Skin of body (tissue), 2 donors: Measurements from ENCODE around the gene FLVCR1. TPM values are rescaled to one million over a fixed set of nuclear protein-coding genes. Genes with fewer than 3 reads are reported as not detected.
A peak's percentile ranks its signal among the peaks of the same experiment; 100 is the strongest.
"Not testable (repeated sequence)": the region's sequence is repeated elsewhere in the genome, so short reads cannot be mapped to it uniquely, and the experiment has no call there.

Source experiments
- DNase-seq: peaks from one replicate; lab custom pipeline; 2025; lab: John Stamatoyannopoulos, UW
- total RNA-seq: library from RNA; depleted of rRNA; stranded (reverse); fragments of >200 nt; gene quantifications from one replicate; pipeline ENCODE4 v1.2.3, GENCODE V29; 2014

FLVCR1 gene
- total RNA-seq = 13.4 TPM

DNA sequence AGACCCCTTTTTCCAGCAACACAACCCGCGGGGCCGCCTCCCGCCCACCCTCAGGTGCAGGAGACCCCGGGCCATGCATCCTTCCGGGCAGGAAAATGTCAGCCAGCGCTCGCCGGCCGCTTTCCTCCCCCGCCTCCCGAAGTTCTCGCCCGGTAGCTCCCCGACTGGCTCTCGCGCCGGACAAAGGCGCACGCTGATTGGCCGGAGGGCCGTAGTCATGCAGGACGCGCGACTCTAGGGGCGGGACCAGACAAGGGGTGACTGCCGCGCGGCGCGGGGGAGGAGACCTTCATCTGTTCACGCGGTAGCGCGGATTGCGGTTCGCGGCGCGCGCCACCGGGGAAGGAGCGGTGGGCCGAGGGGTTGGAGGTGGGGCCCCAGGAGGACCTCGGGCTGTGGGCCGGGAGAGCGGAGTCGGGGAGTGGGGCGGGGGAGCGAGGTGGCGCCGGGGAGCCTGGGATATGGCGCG lies at the start of gene FLVCR1:
Gene FLVCR1, plus strand, starts transcription at position 284 of the 469 bp plus-strand sequence. Its CDS starts 178 bp downstream, at position 462.
- peak; percentile 92 for DNase-seq

DNA sequence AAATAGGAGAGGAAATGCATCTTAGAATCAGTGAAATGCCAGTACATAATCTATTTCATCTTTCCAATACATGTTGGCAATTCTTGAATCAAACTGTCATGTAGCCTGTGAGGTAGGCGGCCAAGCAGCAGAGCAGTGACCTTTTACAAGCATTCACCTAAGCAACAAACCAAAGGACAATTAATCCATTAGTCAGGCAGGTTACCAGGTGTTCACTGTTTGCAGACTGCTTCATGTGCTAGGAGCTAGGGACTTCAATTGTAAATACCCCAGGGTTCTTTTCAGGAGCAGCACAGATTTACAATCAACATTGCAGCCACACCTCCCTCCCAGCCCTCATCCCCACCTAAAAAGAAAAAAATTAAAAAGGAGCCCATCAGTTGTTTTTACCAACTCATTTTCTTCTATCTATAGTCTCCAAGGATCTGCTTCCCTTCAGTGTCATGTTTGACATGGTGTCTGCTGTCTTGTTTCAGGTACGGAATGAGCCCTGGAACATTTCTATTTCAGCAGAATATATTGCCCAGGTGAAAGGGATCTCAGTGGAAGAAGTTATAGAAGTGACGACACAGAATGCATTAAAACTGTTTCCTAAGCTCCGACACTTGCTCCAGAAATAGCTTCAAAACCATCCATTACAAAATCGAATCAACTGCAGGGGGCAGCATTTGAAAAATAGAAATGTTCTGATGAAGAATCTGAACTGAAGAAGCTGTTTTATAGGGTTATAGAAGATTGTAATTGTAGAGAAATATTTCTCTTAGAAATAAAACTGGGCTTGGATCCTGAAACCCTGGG lies 43.3 kb upstream of the FLVCR1 start:
- DNase-seq = no peak

DNA sequence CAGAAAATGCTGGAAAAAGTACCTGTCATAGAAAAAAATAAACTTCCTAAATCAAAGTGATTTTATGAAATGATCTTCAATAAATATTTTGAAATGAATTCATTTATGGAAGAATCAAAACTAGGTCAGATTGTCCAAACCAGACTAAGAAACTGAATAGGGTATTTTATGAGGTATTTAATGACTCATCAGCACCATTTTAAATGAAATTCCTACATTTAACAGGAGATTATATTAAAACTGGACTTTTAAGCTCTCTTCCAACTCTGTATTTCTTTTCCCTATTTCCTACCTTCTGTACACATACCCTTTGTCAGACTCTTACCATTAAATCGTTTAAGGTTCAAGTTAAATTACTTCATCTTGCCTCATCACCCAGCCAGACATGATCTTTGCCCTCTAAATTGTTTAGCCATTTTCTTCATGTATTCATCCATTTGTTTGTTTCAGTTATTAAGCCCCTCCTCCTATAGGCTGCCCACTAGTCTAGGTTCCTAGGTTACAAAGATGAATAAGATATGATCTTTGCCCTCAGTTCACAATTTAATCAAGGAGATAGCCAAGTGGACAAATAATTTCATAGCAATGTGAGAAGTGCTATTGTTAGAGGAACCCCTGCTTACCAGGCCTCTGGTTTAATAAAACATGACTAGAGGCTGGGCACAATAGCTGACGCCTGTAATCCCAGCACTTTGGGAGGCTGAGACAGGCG lies 41.4 kb upstream of the FLVCR1 start:
- no peak for DNase-seq

DNA sequence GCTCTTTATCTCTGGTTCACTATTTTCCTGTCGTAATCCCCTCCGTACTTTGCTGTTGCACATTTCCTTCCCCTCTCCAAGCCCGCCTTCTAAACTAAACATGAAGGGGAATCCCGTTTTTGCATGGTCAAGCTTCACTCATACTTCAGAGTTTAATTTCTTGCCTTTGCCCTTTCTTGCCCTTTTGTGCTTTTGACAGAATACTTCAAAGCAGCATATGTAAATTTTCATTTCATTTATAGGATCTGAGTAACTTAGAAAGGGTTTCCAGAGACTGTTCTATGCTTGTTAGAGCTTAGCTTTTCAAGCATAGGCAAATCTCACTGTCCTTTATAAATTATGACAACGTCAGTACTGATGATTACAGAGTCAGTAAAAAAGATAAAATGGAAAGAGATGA lies 38.3 kb upstream of the FLVCR1 start:
- DNase-seq = no peak

DNA sequence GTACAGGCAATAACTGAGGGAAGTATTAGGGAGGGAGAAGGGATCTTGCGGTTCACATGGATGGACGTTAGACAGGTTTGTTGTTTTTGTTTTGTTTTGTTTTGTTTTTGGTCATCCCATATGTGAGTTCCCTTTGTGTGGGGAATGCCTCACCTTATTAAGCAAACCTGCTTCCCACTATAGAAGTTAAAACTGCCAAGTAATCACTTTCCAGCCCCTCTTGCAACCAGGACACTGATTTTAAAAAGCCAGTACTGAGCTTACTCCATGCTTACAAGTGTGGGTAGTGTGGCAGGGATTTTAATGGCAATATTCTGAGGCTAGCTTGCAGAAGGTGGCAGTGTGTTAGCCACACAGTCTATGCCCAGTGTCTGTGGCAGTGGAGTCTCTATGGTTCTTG lies 37.1 kb upstream of the FLVCR1 start:
- no peak for DNase-seq

DNA sequence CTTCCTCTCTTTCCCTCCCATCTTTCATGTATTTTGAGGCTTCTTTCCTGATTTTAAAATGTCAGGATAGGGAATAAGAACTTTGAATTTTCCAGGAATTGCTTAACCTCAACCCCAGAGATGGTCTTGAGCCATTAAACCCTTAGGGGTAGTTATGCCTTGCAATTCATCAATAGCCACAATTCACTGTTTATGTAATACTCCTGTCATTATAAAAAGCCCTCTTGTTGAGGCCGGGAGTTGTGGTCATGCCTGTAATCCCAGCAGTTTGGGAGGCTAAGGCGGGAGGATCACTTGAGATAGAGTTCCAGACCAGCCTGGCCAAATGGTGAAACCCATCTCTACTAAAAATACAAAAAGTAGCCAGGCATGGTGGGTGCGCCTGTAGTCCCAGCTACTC lies 35.1 kb upstream of the FLVCR1 start:
- no peak for DNase-seq

DNA sequence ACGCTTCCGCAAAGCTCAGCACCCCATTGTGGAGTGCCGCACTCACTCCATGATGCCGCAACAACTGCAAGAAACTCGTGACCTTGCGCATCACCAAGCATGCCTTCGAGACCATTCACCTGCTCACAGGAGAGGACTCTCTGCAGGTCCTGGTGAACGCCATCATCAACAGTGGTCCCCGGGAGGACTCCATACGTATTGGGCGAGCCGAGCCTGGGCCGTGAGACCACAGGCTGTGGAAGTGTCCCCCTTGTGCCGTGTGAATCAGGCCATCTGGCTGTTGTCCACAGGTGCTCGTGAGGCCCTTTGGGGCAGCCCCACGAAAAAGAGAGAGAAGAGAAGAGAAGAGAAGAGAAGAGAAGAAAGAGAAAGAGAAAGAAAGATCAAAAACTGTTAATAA lies 33.9 kb upstream of the FLVCR1 start:
- no peak for DNase-seq

DNA sequence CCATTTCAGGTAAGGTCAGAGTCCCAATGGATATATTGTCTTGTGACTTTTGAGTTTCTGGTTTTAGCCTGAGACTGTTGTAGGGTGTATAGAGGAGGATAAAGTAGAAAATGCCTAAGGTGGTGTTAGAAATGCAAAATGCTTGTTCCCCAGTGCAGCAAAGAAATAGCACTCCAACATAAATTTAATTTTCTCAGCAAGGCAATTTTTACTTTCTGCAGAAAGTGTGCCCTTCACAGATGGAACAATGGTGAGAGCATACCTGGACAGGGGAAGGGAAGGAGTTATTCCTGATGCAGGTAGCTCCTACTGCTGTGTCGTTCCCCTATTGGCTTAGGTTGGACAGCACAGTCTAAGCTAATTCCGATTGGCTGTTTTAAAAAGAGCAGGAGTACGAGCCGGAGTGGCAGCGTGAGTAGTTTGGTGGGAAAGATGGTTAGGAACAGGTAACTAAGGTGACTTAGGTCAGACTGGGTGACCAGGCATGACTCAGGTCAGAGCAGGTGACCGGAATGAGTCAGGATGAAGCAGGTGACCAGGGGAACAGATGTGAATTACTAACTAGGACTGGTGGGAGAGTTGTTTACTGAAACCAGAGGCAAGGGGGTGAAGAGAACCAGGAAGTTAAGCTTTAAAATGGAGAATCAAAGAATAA lies 32.1 kb upstream of the FLVCR1 start:
- no peak for DNase-seq

DNA sequence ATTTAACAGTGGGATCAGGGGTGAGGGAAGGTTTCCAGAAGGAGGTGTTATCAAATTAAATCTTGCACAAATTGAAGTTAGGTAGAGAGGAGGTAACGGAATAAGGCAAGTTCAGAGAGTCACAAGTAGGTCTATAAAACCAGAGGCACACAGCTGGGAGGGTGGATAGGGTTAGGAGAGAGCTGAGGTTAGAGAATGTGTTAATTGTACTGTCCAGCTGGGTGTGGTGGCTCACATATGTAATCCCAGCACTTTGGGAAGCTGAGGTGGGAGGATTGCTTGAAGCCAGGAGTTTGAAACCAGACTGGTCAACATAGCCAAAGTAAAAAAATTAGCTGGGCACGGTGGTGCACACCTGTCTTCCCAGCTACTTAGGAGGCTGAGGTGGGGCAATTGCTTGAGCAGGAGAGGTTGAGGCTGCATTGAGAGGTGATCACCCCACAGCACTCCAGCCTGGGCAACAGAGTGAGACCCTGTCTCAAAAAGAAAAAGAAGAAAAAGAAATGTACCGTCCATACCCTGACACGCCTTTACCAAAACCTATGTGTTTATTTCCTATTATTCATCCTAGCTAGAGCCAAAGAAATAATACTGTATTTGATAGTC lies 30.8 kb upstream of the FLVCR1 start:
- no peak for DNase-seq

DNA sequence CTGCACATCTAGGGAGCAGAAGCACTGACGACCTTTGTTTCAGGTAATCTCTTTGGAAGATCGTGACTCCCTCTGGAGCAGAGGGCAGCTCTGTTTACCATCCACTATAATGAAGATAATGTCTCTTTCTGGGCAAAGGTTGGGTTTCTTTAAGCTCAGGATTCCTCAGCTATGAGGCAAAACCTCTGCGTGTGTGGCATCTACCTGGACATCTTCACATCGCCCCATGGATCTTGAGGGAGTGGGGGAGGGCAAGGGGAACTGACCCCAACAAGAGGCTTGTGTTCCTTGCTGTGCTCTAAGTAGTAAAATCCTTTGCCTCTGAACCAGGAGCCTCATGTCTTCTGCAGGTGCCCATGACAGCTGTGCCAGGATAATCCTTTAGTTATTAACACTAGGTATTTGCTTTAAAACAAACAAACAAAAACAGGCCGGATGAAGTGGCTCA lies 30.2 kb upstream of the FLVCR1 start:
- no peak for DNase-seq

DNA sequence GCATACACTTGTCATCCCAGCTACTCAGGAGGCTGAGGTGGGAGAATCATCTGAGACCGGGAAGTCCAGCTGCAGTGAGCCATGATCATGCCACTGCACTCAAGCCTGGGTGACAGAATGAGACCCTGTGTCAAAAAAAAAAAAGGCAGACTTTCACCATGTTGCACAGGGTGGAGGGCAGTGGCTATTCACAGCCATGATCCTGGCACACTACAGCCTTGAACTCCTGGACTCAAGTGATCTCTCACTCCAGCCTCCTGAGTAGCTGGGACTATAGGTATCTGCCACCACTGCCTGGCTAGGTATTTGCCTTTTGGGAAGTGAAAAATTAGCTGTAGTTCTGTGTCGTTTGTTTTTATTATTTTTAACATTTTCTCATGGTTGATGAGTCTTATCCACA lies 29.7 kb upstream of the FLVCR1 start:
- DNase-seq = no peak

DNA sequence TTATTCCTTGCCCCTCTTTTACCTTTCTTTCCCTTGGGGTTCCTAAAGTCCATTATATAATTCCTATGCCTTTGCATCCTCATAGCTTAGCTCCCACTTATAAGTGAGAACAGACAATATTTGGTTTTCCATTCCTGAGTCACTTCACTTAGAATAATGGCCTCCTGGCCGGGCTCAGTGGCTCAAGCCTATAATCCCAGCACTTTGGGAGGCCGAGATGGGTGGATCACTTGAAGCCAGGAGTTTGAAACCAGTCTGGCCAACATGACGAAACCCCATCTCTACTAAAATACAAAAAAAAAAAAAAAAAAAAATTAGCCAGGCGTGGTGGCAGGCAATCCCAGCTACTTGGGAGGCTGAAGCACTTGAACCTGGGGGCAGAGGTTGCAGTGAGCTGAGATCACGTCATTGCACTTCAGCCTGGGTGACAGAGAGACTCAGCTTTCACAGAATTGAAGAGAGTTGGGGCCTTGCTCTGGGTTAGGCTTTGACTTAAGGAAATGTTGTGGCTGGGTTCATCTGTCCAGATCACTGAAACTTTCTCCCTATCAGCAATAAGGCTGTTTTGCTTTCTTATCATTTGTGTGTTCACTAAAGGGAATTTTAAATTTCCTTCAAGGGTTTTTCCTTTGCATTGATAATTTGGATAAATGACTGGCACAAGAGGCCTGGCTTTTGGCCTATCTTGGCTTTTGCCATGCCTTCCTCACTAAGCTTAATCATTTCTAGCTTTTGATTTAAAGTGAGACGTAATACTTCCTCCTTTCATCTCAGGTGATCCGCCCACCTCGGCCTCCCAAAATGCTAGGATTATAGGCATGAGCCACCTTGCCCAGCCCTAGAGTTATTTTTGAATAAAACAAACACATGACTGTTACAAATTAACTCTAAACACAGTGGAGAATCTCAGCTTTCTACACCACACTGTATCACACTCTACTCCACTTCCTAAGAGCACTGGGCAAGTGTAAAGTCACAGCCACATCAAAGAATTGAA lies 24.6 kb upstream of the FLVCR1 start:
- DNase-seq = not testable (repeated sequence)

DNA sequence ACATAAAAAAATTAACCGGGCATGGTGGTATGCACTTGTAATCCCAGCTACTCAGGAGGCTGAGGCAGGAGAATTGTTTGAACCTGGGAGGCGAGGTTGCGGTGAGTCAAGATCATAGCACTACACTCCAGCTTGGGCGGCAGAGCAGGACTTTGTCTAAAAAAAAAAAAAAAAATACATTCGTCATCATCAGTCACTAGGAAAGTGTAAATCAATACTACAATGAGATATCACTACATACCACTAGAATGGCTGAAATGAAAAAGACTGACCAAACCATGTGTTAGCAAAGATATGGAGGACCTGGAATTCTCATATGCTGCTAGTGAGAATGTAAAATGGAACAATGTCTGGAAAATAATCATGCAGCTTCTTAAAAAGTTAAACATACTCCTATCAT lies 19.9 kb upstream of the FLVCR1 start:
- DNase-seq = no peak

DNA sequence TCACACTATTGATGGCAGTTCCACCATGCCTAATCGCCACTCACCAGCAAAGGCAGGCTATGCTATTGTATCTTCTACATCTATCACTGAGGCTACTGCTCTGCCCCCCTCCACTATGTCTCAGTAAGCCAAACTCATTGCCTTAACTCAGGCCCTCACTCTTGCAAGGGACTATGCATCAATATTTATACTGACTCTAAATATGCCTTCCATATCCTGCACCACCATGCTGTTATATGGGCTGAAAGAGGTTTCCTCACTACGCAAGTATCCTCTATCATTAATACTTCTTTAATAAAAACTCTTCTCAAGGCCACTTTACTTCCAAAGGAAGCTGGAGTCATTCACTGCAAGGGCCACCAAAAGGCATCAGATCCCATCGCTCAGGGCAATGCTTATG lies 13.6 kb upstream of the FLVCR1 start:
- DNase-seq = not testable (repeated sequence)

DNA sequence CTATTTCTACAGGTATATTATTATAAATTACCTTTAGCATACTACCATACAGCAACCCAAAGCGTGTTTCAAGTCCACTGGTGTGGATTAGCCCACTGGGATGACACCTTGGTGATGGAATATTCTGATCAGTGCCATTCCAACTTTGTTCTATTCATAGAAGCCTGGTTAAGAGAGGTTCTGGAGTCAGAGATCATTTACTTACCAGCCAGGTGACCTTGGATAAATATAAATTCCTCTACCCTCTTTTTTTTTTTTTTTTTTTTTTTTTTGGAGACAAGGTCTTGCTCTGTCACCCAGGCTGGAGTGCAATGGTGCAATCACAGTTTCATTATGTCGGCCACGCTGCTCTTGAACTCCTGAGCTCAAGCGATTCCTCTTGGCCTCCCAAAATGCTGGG lies 10.5 kb upstream of the FLVCR1 start, which contains the start of gene SPATA45:
Gene SPATA45, minus strand, starts transcription at position 101 of the 400 bp plus-strand sequence. CDS start 11,500 bp downstream, outside the sequence.
- DNase-seq = no peak

DNA sequence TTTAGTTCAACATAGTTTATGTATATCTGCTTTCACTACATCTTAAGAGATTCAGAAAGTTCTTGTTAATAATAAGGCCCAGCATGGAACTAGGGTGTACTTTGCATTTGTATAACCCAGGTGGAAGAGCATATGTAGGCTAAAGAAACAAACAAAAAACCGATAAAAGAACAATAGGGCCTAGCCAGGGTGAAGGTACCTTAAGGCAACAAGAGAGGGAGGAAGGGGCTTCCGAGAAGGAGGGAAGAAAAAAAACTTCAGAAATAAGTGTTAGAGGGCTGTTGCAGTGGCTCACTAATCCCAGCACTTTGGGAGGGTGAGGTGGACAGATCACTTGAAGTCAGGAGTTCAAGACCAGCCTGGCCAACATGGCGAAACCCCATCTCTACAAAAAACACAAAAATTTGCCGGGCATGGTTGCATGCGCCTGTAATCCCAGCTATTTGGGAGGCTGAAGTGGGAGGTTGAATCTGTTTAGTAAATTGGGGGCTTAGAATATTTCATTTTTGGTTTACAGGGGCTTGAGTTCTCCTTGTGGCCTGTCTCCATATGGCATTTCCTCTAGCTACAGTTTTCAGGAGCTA lies 5.9 kb upstream of the FLVCR1 start:
- DNase-seq = no peak

DNA sequence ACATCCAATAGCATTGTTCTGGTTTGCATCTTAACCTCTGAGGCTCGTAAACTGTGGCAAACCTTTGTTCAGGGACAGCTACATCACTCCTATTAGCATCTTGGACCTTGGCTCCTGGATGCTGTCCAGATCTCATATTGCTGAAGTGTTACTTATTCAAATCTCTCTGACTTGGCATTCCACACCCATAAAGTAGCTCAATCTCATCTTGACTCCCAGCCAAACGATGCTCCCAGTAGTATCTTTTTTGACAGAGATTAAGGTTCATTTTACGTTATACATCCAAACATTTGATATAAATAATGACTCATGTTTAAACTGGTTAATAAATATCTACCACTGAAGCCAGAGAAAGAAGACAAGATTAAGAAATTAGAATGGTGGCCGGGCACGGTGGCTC lies 4.4 kb upstream of the FLVCR1 start:
- DNase-seq = no peak

DNA sequence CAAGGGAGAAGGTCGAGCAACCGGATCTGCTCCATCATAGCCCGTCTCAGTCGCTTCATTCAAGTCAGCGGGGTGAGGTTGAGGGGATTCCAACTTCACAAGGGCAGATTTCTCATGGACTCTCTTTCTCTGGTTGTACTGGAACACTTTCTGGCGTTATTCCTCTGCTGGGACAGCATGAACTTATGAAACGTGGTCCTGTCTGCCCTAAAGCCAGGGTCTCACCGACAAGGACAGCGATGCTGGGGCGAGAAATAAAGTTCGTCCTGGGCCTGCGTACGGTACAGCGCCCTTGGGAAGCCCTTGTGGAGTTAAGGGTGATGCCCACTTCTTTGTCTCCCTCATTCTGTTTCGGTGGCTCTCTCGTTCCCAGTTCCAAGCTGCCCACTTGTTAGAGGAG lies 1.3 kb upstream of the FLVCR1 start:
- DNase-seq = no peak

DNA sequence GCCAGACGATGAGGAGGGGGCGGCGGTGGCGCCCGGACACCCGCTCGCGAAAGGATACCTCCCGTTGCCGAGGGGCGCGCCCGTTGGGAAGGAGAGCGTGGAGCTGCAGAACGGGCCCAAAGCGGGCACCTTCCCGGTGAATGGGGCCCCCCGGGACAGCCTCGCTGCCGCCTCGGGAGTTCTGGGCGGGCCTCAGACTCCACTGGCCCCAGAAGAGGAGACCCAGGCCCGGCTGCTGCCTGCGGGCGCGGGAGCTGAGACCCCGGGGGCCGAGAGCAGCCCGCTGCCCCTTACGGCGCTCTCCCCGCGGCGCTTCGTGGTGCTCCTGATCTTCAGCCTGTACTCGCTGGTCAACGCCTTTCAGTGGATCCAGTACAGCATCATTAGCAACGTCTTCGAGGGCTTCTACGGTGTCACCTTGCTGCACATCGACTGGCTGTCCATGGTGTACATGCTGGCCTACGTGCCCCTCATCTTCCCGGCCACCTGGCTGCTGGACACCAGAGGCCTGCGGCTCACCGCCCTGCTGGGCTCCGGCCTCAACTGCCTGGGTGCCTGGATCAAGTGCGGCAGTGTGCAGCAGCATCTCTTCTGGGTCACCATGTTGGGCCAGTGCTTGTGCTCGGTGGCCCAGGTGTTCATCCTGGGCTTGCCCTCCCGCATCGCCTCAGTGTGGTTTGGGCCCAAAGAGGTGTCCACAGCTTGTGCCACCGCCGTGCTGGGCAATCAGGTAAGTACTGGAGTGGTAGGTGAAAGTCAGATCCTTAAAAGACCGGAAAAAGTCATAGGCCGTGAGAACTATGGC lies 588 bp downstream of the FLVCR1 start:
- DNase-seq = no peak
